ENCODE measurements around the gene KIR3DL2. TPM values are rescaled to one million over a fixed set of nuclear protein-coding genes. Genes with fewer than 3 reads are reported as not detected.
A peak's percentile ranks its signal among the peaks of the same experiment; 100 is the strongest.

Gene KIR3DL2
- total and polyA plus RNA-seq, 2 of the 4 experiments (the other 2 are of a cell fraction), result not detected

DNA sequence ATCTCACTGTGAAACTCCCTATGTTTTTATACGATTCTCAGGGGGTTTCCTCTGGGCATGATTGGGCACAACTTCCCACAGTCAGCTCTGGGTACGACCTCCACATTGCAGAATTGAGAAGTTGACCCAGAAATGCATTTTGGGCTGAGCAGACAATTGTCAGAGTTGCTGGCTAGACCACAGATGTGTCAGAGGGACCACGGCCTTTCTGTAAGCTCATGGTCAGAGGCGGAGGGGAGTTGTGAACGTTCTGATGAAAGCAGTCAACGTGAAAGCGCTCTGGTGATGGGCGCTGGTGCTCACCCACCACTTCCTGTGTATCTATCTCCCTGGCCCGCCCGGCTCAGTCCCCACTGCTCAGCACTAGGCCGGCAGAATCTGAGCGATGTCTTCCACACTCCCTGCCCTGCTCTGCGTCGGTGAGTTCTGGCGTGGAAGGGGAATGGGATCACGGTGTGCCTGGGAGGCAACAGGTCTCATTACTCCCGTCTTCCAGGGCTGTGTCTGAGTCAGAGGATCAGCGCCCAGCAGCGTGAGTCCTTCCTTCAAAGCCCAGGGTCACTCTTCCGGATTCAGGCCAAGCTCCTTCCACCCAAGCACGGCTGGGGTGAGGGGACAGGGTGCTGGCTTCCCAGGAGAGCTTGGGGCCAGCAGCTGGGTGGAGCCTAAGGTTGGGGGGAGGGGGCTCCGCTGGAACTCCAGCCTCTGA, 55.7 kb downstream of the KIR3DL2 start, which contains the start of gene NCR1:
Gene NCR1, plus strand, starts transcription at position 346 of the 709 bp plus-strand sequence. Its CDS starts 40 bp downstream, at position 386.
- in situ Hi-C loops (cut with MboI; ENCODE audit: low sequenced_read_pairs), result no loop called here
- POLR2A ChIA-PET (ENCODE audit: unreplicated experiment), result no interaction called here
- WGBS, 2 experiments (ENCODE audit: extremely low coverage in 2 of 2, insufficient read length in 1 of 2), result 0% methylated on average over 1 of the region's 22 CpGs; no CpG with 5 or more reads in 1 of the 2 experiments

More for the DNA sequence above, 55.7 kb downstream of the KIR3DL2 start, which contains the start of gene NCR1:
- Histone ChIP-seq H2AK9ac (replicated peaks; ENCODE audit: low read depth, low read length, poor library complexity) (no peak within 1 kb of the TSS), H3K14ac (replicated peaks; ENCODE audit: low read depth, low read length) (no peak within 1 kb of the TSS), H2AK5ac (ENCODE audit: low read depth, low read length) (no peak within 1 kb of the TSS), H3K56ac (ENCODE audit: extremely low read depth, insufficient read depth, low read length) (no peak within 1 kb of the TSS), H2BK120ac (ENCODE audit: low read depth, low read length) (no peak within 1 kb of the TSS), H4K91ac (ENCODE audit: insufficient read depth, low read depth, low read length) (no peak within 1 kb of the TSS), H2AFZ (replicated peaks; ENCODE audit: low read length, poor library complexity) (peak within 1 kb of the TSS; percentile 32), H3K36me3 (ENCODE audit: control insufficient read depth, insufficient read depth, low read length) (no peaks in the 10 kb centered on the region), H3K4ac (ENCODE audit: low read depth, low read length) (no peak within 1 kb of the TSS), H3K27ac (ENCODE audit: insufficient read depth, low read length) (no peak within 1 kb of the TSS), H4K20me1 (ENCODE audit: insufficient read depth, low read length) (no peaks in the 10 kb centered on the region), H3K79me1 (ENCODE audit: low read depth in 1 of 2, low read length in 2 of 2) (no peaks in the 10 kb centered on the region), H3K9me3 (ENCODE audit: control insufficient read depth, insufficient read depth, low read length) (peaks cover 19% of the 10 kb centered on the region), H2BK20ac (ENCODE audit: low read depth, low read length) (no peak within 1 kb of the TSS), H3K27me3 (ENCODE audit: control insufficient read depth, insufficient read depth, low read length) (no peaks in the 10 kb centered on the region), H4K5ac (ENCODE audit: low read depth, low read length) (no peak within 1 kb of the TSS), H3K4me2 (ENCODE audit: low read depth, low read length) (no peak within 1 kb of the TSS), H3K9ac (ENCODE audit: low read depth, low read length) (no peak within 1 kb of the TSS), H2BK5ac (ENCODE audit: low read depth, low read length, poor library complexity, severe bottlenecking) (no peak within 1 kb of the TSS), H3K4me3 (ENCODE audit: insufficient read depth, low read depth, low read length) (no peak within 1 kb of the TSS), H4K8ac (ENCODE audit: low read depth in 2 of 2, low read length in 2 of 2) (no peak within 1 kb of the TSS), H3K18ac (ENCODE audit: low read depth, low read length) (no peak within 1 kb of the TSS), H2BK15ac (ENCODE audit: low read depth, low read length) (no peak within 1 kb of the TSS), H3K4me1 (ENCODE audit: control insufficient read depth, insufficient read depth, low read length) (no peaks in the 10 kb centered on the region), H3K23ac (ENCODE audit: low read depth, low read length) (no peak within 1 kb of the TSS), H3K9me1 (ENCODE audit: insufficient read depth, low read length) (no peaks in the 10 kb centered on the region)
- ATAC-seq (ENCODE audit: low read depth) (no peak), DNase-seq (no peak)
- BruUV-seq (replicated peaks), result no TSS peak
- TF ChIP-seq CHD1 (IDR thresholded peaks at IDR 0.05; ENCODE audit: low read depth, low read length) (no peak), FOS (IDR thresholded peaks at IDR 0.05; ENCODE audit: low read depth, low read length) (no peak), POLR2A (IDR thresholded peaks at IDR 0.05; ENCODE audit: low read depth, low read length) (no peak), CEBPB (IDR thresholded peaks at IDR 0.05; ENCODE audit: low read depth, low read length) (no peak), MXI1 (IDR thresholded peaks at IDR 0.05; ENCODE audit: borderline replicate concordance, low read depth, low read length) (no peak), BHLHE40 (IDR thresholded peaks at IDR 0.05; ENCODE audit: low read depth, low read length) (no peak), RCOR1 (IDR thresholded peaks at IDR 0.05; ENCODE audit: insufficient replicate concordance, low read length) (no peak)
- TF ChIP-seq, protein P1, sequence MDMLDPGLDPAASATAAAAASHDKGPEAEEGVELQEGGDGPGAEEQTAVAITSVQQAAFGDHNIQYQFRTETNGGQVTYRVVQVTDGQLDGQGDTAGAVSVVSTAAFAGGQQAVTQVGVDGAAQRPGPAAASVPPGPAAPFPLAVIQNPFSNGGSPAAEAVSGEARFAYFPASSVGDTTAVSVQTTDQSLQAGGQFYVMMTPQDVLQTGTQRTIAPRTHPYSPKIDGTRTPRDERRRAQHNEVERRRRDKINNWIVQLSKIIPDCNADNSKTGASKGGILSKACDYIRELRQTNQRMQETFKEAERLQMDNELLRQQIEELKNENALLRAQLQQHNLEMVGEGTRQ (IDR thresholded peaks at IDR 0.05; ENCODE audit: low read depth, low read length), result no peak
- TF ChIP-seq, protein P2, sequence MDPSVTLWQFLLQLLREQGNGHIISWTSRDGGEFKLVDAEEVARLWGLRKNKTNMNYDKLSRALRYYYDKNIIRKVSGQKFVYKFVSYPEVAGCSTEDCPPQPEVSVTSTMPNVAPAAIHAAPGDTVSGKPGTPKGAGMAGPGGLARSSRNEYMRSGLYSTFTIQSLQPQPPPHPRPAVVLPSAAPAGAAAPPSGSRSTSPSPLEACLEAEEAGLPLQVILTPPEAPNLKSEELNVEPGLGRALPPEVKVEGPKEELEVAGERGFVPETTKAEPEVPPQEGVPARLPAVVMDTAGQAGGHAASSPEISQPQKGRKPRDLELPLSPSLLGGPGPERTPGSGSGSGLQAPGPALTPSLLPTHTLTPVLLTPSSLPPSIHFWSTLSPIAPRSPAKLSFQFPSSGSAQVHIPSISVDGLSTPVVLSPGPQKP (IDR thresholded peaks at IDR 0.05; ENCODE audit: borderline replicate concordance, low read depth, low read length), result no peak
- CTCF ChIA-PET, result no interaction called here
- intact Hi-C loops (cut with micrococcal nuclease), result no loop called here
- dilution Hi-C loops (cut with HindIII; ENCODE audit: low sequenced_read_pairs, unreplicated experiment), result no loop called here
